VCaP (cell line): Measurements from ENCODE around the gene USP7.
A peak's percentile ranks its signal among the peaks of the same experiment; 100 is the strongest.

ENCODE experiments used
- H3K27ac ChIP-seq: fragments of 450-650 bp; 2 replicates; pipeline ENCODE4 v1.5.1; 2017
- TF ChIP-seq, protein P1 (sequence below): fragments of 450-650 bp; conservative IDR thresholded peaks from 2 replicates; pipeline ENCODE4 v1.5.1; 2017; ENCODE audit warnings: mild to moderate bottlenecking, moderate library complexity

USP7 gene

GRCh38 chr16:8943001-8943763, 20.5 kb downstream of the USP7 start:
- H3K27ac ChIP-seq: no peak overlapping the region
- TF ChIP-seq, protein P1, sequence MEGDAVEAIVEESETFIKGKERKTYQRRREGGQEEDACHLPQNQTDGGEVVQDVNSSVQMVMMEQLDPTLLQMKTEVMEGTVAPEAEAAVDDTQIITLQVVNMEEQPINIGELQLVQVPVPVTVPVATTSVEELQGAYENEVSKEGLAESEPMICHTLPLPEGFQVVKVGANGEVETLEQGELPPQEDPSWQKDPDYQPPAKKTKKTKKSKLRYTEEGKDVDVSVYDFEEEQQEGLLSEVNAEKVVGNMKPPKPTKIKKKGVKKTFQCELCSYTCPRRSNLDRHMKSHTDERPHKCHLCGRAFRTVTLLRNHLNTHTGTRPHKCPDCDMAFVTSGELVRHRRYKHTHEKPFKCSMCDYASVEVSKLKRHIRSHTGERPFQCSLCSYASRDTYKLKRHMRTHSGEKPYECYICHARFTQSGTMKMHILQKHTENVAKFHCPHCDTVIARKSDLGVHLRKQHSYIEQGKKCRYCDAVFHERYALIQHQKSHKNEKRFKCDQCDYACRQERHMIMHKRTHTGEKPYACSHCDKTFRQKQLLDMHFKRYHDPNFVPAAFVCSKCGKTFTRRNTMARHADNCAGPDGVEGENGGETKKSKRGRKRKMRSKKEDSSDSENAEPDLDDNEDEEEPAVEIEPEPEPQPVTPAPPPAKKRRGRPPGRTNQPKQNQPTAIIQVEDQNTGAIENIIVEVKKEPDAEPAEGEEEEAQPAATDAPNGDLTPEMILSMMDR: no peak

DNA sequence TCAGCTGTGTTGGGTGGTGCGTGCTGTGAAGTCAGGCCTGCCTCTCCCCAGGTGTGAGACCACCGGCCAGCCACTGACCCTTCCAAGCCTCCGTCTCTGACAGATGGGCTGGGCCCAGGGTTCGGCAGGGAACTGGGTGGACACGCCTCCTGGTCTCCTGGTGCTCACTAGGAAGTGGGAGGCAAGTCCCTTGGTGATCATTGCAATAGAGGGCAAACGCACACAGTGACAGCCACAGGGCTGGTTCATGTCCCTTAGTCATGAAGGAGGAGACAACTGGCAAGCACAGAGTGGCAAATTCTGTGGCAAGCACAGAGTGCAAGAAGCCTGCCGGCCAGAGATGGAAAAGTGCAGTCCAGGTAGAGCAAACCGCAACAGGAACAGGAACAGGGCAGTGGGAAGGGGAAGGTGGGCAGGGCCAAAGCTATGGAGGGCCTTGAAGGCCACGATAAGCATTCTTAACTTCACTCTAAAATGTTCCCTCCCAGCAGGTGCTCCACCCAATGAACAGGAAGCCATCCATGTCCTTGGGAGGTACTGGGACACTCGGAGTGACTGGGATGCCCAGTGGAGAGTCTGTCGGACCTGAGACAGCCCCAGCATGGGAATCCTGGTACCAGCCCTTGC, 21.9 kb downstream of the USP7 start:
- H3K27ac ChIP-seq: no peak overlapping the region
- TF ChIP-seq, protein P1: no peak

DNA sequence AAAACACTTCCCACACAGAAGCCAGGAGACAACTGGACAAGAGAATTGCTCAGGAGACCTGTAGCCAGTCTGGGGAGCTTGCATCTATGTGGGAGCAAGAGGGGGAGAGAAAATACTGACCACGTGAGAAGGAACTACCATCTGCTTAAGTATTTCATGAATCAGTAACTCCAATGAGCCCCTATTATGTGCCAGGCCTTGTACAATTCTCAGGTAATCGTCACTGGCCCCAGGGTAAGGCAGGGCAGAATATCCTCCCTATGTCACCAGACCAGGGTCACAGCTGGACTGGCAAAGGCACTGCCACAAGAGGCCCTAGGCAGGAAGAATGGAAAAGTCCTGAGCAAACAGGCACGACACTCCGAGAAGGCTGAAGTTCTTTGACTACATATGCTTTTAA, 25.9 kb downstream of the USP7 start:
- H3K27ac ChIP-seq: no peak overlapping the region
- TF ChIP-seq, protein P1: no peak

GRCh38 chr16:8936421-8936820, 27.3 kb downstream of the USP7 start:
- H3K27ac ChIP-seq: no peak overlapping the region
- TF ChIP-seq, protein P1: peak; percentile 74

GRCh38 chr16:8935989-8936388, 27.7 kb downstream of the USP7 start:
- TF ChIP-seq, protein P1: no peak
- no peak overlapping the region for H3K27ac ChIP-seq

DNA sequence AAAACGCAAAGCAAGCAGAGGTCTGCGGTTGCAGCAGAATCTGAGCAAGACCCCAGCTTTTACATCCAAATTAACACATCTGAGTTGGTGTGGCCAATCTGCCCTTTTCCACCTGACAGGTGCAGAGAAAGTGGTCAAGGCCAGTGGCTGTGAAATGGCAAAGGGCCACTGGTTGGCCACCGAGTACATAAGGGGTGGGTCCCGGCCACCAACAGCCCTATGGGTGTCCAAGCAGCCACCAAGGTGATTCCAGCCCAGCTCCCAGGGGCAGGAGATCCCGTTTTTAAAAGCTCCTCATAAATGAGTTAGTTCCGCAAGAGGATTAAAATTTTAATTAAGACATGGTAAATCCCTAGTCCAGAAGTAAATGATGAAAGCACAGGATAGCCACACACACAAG, 29.1 kb downstream of the USP7 start:
- TF ChIP-seq, protein P1: no peak
- H3K27ac ChIP-seq: no peak overlapping the region

DNA sequence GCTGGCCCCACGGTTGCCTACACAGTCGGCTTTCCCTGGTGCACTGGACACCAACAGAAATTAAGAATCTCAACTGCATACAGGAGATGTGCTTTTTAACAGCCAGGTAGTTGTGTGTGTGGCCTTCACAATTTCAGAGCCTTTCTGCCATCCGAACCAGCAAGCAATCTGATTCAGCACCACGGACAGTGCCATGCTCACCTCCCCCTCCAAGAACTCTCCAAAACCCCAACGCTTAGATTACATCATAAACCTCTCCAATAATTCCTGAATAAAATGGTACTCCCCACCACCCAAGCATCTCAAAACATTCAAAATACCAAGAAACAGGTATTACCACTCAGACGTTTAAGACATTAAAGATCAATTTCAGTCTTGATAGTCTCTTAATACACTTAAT, 31.8 kb downstream of the USP7 start:
- H3K27ac ChIP-seq: no peak overlapping the region
- TF ChIP-seq, protein P1: no peak
